ENCODE measurements around the gene RBMS3. TPM values are rescaled to one million over a fixed set of nuclear protein-coding genes. Genes with fewer than 3 reads are reported as not detected.

The RBMS3 gene
- total and polyA plus RNA-seq, 2 donors = 12.8 to 19.9 TPM

DNA sequence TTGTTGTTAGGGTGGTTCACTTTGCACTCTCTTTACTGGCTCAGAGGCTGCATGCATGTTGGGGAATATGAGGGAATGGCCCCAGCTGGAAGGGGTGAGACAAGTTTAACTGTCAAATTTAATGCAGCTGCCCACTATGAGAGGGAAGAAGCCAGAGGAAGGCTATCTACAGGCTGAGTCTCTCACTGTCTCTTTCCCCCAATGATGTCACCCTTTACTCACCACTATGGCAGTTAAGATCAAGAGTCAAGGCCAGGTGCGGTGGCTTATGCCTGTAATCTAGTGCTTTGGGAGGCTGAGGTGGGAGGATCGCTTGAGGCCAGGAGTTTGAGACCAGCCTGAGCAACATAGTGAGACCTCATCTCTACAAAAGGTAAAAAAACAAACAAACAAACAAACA, 12.2 kb upstream of the RBMS3 start:
- H3K4me1 ChIP-seq (ENCODE audit: control insufficient read depth in 2 of 2, insufficient read depth in 2 of 2, low read length in 2 of 2) = no peaks in the 10 kb centered on the region
- WGBS = 97% methylated on average over 2 of the region's 2 CpGs
- H3K36me3 ChIP-seq (ENCODE audit: control insufficient read depth in 2 of 2, insufficient read depth in 2 of 2, low read length in 1 of 2) = no peaks in the 10 kb centered on the region
- H3K9me3 ChIP-seq (ENCODE audit: control insufficient read depth in 2 of 2, insufficient read depth in 1 of 2, low read length in 1 of 2) = no peaks in the 10 kb centered on the region
- no peaks in the 10 kb centered on the region for H3K27me3 ChIP-seq (ENCODE audit: control insufficient read depth in 2 of 2, insufficient read depth in 1 of 2, low read length in 1 of 2)
- no peak overlapping the region for H3K4me3 ChIP-seq (ENCODE audit: low read length in 2 of 2)
- DNase-seq (ENCODE audit: low read depth in 6 of 9, low spot score in 9 of 9) = no peak
- H3K27ac ChIP-seq (ENCODE audit: low read depth in 1 of 2, low read length in 1 of 2) = no peak overlapping the region

DNA sequence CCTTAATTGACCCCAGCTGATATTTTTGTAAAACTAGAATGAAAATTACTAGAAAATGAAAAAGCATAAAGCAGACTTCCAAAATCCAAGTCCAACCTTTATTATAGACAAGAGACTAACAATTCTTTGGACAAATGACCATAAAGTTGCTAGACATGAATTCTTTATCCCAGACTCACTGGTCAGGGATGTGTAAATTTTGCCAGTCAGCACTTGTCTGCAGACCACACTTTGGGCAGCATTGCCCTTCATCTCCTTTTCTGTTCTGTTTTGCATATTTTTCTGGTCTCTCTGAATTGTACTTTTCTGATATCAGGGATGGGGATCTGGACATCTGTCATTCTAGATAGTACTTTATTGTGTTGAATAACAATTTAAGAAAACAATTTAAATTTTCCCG, 10.1 kb upstream of the RBMS3 start:
- DNase-seq (ENCODE audit: low read depth in 6 of 9, low spot score in 9 of 9) = no peak
- Histone ChIP-seq H3K4me3 (ENCODE audit: low read length in 2 of 2) (no peak overlapping the region), H3K27ac (ENCODE audit: low read depth in 1 of 2, low read length in 1 of 2) (no peak overlapping the region), H3K4me1 (ENCODE audit: control insufficient read depth in 2 of 2, insufficient read depth in 2 of 2, low read length in 2 of 2) (no peaks in the 10 kb centered on the region), H3K9me3 (ENCODE audit: control insufficient read depth in 2 of 2, insufficient read depth in 1 of 2, low read length in 1 of 2) (no peaks in the 10 kb centered on the region), H3K36me3 (ENCODE audit: control insufficient read depth in 2 of 2, insufficient read depth in 2 of 2, low read length in 1 of 2) (no peaks in the 10 kb centered on the region), H3K27me3 (ENCODE audit: control insufficient read depth in 2 of 2, insufficient read depth in 1 of 2, low read length in 1 of 2) (no peaks in the 10 kb centered on the region)
- 99% methylated on average over 1 of the region's 1 CpG for WGBS

DNA sequence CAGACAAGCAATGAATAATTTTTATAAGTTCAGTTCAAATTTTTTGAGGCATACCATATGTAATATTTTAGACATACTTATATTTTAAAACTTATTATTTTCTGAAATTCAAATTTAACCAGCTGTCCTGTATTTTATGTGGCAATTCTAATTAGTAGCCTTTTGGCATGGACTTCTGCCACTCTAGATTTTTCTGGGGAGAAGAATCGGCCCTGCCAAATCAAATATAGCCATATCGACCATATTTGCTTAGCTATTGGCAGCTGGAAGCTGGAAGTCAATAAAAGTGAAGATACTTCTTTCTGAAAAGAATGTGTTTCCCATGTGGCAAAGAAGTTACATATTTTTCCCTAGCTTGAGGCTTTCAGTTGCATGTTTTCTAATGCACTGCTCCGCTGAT, 9.4 kb upstream of the RBMS3 start:
- Histone ChIP-seq H3K27ac (ENCODE audit: low read depth in 1 of 2, low read length in 1 of 2) (no peak overlapping the region), H3K9me3 (ENCODE audit: control insufficient read depth in 2 of 2, insufficient read depth in 1 of 2, low read length in 1 of 2) (no peaks in the 10 kb centered on the region), H3K36me3 (ENCODE audit: control insufficient read depth in 2 of 2, insufficient read depth in 2 of 2, low read length in 1 of 2) (no peaks in the 10 kb centered on the region), H3K4me1 (ENCODE audit: control insufficient read depth in 2 of 2, insufficient read depth in 2 of 2, low read length in 2 of 2) (no peaks in the 10 kb centered on the region), H3K4me3 (ENCODE audit: low read length in 2 of 2) (no peak overlapping the region), H3K27me3 (ENCODE audit: control insufficient read depth in 2 of 2, insufficient read depth in 1 of 2, low read length in 1 of 2) (no peaks in the 10 kb centered on the region)
- 95% methylated on average over 3 of the region's 3 CpGs for WGBS
- no peak for DNase-seq (ENCODE audit: low read depth in 6 of 9, low spot score in 9 of 9)

DNA sequence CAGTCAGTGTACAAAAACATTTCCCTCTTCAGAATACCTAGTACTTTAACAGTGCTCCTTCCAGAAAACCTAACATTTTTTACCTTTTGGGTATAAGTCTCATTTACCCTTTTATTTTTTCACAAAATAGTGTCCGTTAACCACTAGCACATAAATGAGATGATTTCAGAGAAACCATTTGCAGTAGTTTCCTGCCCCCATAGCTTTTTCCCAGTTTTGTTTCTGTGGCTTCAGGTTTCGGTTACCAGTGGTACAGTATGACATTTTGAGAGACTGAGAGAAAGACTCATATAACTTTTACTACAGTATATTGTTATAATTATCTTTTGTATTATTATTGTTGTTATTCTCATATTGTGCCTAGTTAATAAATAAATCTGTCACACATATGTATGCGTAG, 6.2 kb upstream of the RBMS3 start:
- H3K4me3 ChIP-seq (ENCODE audit: low read length in 2 of 2) = no peak overlapping the region
- H3K4me1 ChIP-seq (ENCODE audit: control insufficient read depth in 2 of 2, insufficient read depth in 2 of 2, low read length in 2 of 2) = no peaks in the 10 kb centered on the region
- 95% methylated on average over 3 of the region's 3 CpGs for WGBS
- no peaks in the 10 kb centered on the region for H3K9me3 ChIP-seq (ENCODE audit: control insufficient read depth in 2 of 2, insufficient read depth in 1 of 2, low read length in 1 of 2)
- DNase-seq (ENCODE audit: low read depth in 6 of 9, low spot score in 9 of 9) = no peak
- H3K27ac ChIP-seq (ENCODE audit: low read depth in 1 of 2, low read length in 1 of 2) = no peak overlapping the region
- H3K36me3 ChIP-seq (ENCODE audit: control insufficient read depth in 2 of 2, insufficient read depth in 2 of 2, low read length in 1 of 2) = no peaks in the 10 kb centered on the region
- H3K27me3 ChIP-seq (ENCODE audit: control insufficient read depth in 2 of 2, insufficient read depth in 1 of 2, low read length in 1 of 2) = no peaks in the 10 kb centered on the region

DNA sequence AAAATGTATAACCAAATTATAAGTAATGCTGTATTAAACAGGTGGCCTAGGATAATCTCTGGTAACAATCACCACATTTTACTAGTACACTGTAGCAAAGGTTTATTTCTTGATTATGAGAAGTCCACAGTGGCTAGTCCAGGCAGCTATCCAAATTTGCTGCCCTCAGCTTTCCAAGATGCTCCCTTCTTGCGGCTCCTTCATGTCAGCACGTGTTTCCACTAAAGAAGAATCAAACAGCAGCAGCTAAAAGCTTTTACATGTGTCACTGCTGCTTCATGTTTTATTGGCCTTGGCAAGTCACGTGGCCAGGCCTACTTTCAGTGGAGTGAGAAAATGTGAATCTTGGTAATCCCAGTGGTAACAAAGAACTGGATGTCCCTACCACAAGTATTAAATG, 5.6 kb upstream of the RBMS3 start:
- Histone ChIP-seq H3K4me3 (ENCODE audit: low read length in 2 of 2) (no peak overlapping the region), H3K36me3 (ENCODE audit: control insufficient read depth in 2 of 2, insufficient read depth in 2 of 2, low read length in 1 of 2) (no peaks in the 10 kb centered on the region), H3K9me3 (ENCODE audit: control insufficient read depth in 2 of 2, insufficient read depth in 1 of 2, low read length in 1 of 2) (no peaks in the 10 kb centered on the region), H3K4me1 (ENCODE audit: control insufficient read depth in 2 of 2, insufficient read depth in 2 of 2, low read length in 2 of 2) (peaks cover 0 to 2% of the 10 kb centered on the region in 2 donors), H3K27ac (ENCODE audit: low read depth in 1 of 2, low read length in 1 of 2) (no peak overlapping the region), H3K27me3 (ENCODE audit: control insufficient read depth in 2 of 2, insufficient read depth in 1 of 2, low read length in 1 of 2) (no peaks in the 10 kb centered on the region)
- no peak for DNase-seq (ENCODE audit: low read depth in 6 of 9, low spot score in 9 of 9)
- WGBS = 90% methylated on average over 3 of the region's 3 CpGs

DNA sequence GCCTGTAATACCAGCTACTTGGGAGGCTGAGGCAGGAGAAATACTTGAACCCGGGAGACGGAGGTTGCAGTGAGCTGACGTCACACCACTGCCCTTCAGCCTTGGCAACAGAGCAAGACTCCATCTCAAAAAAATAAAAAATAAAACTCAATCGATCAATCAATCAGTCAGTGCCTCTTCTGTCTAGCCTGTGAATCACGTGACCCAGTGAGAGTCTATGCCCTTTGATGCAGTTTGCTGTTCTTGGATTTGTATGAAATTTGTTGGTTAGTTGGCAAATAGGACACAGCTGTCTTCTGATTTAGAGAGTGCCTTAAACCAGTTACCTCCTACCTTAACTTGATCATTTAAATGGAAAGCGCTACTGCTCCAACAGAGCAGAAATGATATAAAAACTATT, 3.6 kb upstream of the RBMS3 start:
- H3K27me3 ChIP-seq (ENCODE audit: control insufficient read depth in 2 of 2, insufficient read depth in 1 of 2, low read length in 1 of 2) = no peaks in the 10 kb centered on the region
- no peaks in the 10 kb centered on the region for H3K36me3 ChIP-seq (ENCODE audit: control insufficient read depth in 2 of 2, insufficient read depth in 2 of 2, low read length in 1 of 2)
- H3K4me3 ChIP-seq (ENCODE audit: low read length in 2 of 2) = no peak overlapping the region
- H3K9me3 ChIP-seq (ENCODE audit: control insufficient read depth in 2 of 2, insufficient read depth in 1 of 2, low read length in 1 of 2) = no peaks in the 10 kb centered on the region
- whole genome bisulfite sequencing = 98% methylated on average over 6 of the region's 6 CpGs
- H3K27ac ChIP-seq (ENCODE audit: low read depth in 1 of 2, low read length in 1 of 2) = no peak overlapping the region
- no peak for DNase-seq (ENCODE audit: low read depth in 6 of 9, low spot score in 9 of 9)
- H3K4me1 ChIP-seq (ENCODE audit: control insufficient read depth in 2 of 2, insufficient read depth in 2 of 2, low read length in 2 of 2) = peaks cover 0 to 13% of the 10 kb centered on the region in 2 donors

DNA sequence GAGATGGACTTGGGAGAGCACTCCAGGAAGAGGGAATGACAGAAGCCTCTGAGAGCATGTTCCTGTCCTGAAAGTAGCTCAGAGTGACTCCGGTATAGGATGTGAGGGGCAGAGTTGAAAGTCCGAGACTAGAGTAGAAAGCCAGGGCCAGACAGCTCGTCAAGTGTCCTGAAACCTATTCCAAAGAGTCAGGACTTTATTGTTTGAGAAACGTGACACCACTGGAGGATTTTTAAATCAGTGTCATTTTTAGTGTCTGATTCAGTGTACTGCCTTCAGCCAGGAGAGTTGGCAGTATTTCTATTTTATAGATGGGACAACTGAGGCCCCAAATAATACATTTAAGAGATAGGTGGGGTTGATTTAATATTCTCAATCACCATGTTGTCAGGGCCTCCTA, 1.6 kb upstream of the RBMS3 start:
- WGBS = 94% methylated on average over 4 of the region's 4 CpGs
- peak overlapping the region in 1 of 2 donors; percentile 15 for H3K27ac ChIP-seq (ENCODE audit: low read depth in 1 of 2, low read length in 1 of 2)
- no peak overlapping the region for H3K4me3 ChIP-seq (ENCODE audit: low read length in 2 of 2)

DNA sequence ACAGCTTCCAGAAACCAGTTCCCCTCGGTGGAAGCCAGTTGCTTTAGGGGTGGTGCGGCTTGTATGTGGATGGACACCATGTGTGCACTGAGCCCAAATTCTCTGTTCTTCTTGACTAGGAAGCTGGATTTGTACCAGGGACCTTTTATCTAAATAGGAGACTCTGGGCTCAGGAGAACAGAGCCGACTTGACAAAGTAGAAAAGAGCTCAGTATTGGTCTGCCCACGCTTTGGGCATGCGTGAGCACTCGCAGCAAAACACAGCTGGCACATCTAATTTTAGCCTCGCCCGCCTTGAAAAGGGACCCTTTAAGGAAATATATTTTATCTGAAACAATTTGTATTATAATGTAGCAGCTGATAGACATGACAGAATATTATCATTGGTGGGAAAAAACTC, 1.1 kb upstream of the RBMS3 start:
- WGBS = 77% methylated on average over 8 of the region's 8 CpGs
- DNase-seq (ENCODE audit: low read depth in 6 of 9, low spot score in 9 of 9) = peak in 1 of 9 donors; percentile 23
- no peak overlapping the region for H3K4me3 ChIP-seq (ENCODE audit: low read length in 2 of 2)
- H3K4me1 ChIP-seq (ENCODE audit: control insufficient read depth in 2 of 2, insufficient read depth in 2 of 2, low read length in 2 of 2) = peaks cover 0 to 22% of the 10 kb centered on the region in 2 donors
- H3K27me3 ChIP-seq (ENCODE audit: control insufficient read depth in 2 of 2, insufficient read depth in 1 of 2, low read length in 1 of 2) = no peaks in the 10 kb centered on the region
- no peaks in the 10 kb centered on the region for H3K36me3 ChIP-seq (ENCODE audit: control insufficient read depth in 2 of 2, insufficient read depth in 2 of 2, low read length in 1 of 2)
- no peaks in the 10 kb centered on the region for H3K9me3 ChIP-seq (ENCODE audit: control insufficient read depth in 2 of 2, insufficient read depth in 1 of 2, low read length in 1 of 2)
- peak overlapping the region in 1 of 2 donors; percentile 25 for H3K27ac ChIP-seq (ENCODE audit: low read depth in 1 of 2, low read length in 1 of 2)

More for the DNA sequence above, 1.6 kb upstream of the RBMS3 start:
- DNase-seq (ENCODE audit: low read depth in 6 of 9, low spot score in 9 of 9) = no peak
- no peaks in the 10 kb centered on the region for H3K9me3 ChIP-seq (ENCODE audit: control insufficient read depth in 2 of 2, insufficient read depth in 1 of 2, low read length in 1 of 2)
- no peaks in the 10 kb centered on the region for H3K27me3 ChIP-seq (ENCODE audit: control insufficient read depth in 2 of 2, insufficient read depth in 1 of 2, low read length in 1 of 2)
- H3K4me1 ChIP-seq (ENCODE audit: control insufficient read depth in 2 of 2, insufficient read depth in 2 of 2, low read length in 2 of 2) = peaks cover 0 to 22% of the 10 kb centered on the region in 2 donors
- H3K36me3 ChIP-seq (ENCODE audit: control insufficient read depth in 2 of 2, insufficient read depth in 2 of 2, low read length in 1 of 2) = no peaks in the 10 kb centered on the region

DNA sequence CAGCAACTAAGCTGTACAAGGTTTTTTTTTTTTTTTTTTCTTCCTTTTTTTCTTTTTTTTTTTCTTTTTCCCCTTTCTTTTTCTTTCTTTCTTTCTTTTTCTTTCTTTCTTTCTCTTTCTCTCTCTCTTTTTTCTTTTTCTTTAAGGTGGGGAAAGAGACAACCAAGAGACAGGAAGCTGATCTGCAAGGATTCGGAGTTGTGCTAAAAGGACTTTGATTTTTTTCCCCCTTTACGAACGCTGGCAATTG, 148 bp downstream of the RBMS3 start:
- H3K4me3 ChIP-seq (ENCODE audit: low read length in 2 of 2) = peak overlapping the region; percentile 40 to 59
- no peaks in the 10 kb centered on the region for H3K27me3 ChIP-seq (ENCODE audit: control insufficient read depth in 2 of 2, insufficient read depth in 1 of 2, low read length in 1 of 2)
- H3K4me1 ChIP-seq (ENCODE audit: control insufficient read depth in 2 of 2, insufficient read depth in 2 of 2, low read length in 2 of 2) = peaks cover 0 to 26% of the 10 kb centered on the region in 2 donors
- no peaks in the 10 kb centered on the region for H3K36me3 ChIP-seq (ENCODE audit: control insufficient read depth in 2 of 2, insufficient read depth in 2 of 2, low read length in 1 of 2)
- H3K9me3 ChIP-seq (ENCODE audit: control insufficient read depth in 2 of 2, insufficient read depth in 1 of 2, low read length in 1 of 2) = no peaks in the 10 kb centered on the region
- peak in 3 of 9 donors; percentile 25 to 71 (median 41) for DNase-seq (ENCODE audit: low read depth in 6 of 9, low spot score in 9 of 9)
- 1% methylated on average over 3 of the region's 3 CpGs for WGBS
- peak overlapping the region; percentile 64 to 74 for H3K27ac ChIP-seq (ENCODE audit: low read depth in 1 of 2, low read length in 1 of 2)
